ENCODE data around the gene TTYH2.

Gene TTYH2

GRCh38 chr17:74288785-74289184 lies 75.4 kb downstream of the TTYH2 start:
- no peak overlapping the region for H3K4me3 ChIP-seq (ENCODE audit: low read depth, low read length)
- no peak for DNase-seq (ENCODE audit: low read depth, low spot score)
- in situ Hi-C loops (cut with HindIII; ENCODE audit: low sequenced_read_pairs): no loop called here
- TF ChIP-seq CTCF (IDR thresholded peaks at IDR 0.05; ENCODE audit: low read depth, low read length): no peak

GRCh38 chr17:74289688-74290087 lies 76.3 kb downstream of the TTYH2 start:
- H3K4me3 ChIP-seq (ENCODE audit: low read depth, low read length): no peak overlapping the region
- no peak for TF ChIP-seq CTCF (IDR thresholded peaks at IDR 0.05; ENCODE audit: low read depth, low read length)
- in situ Hi-C loops (cut with HindIII; ENCODE audit: low sequenced_read_pairs): no loop called here
- no peak for DNase-seq (ENCODE audit: low read depth, low spot score)

GRCh38 chr17:74290340-74290739 lies 77.0 kb downstream of the TTYH2 start:
- in situ Hi-C loops (cut with HindIII; ENCODE audit: low sequenced_read_pairs): no loop called here
- H3K4me3 ChIP-seq (ENCODE audit: low read depth, low read length): no peak overlapping the region
- DNase-seq (ENCODE audit: low read depth, low spot score): no peak
- no peak for TF ChIP-seq CTCF (IDR thresholded peaks at IDR 0.05; ENCODE audit: low read depth, low read length)

- H3K4me3 ChIP-seq (ENCODE audit: low read depth, low read length): no peak overlapping the region
- DNase-seq (ENCODE audit: low read depth, low spot score): no peak
- in situ Hi-C loops (cut with HindIII; ENCODE audit: low sequenced_read_pairs): no loop called here
- TF ChIP-seq CTCF (IDR thresholded peaks at IDR 0.05; ENCODE audit: low read depth, low read length): no peak
These were observed 79.1 kb downstream of the TTYH2 start for GRCh38 chr17:74292495-74292894.

GRCh38 chr17:74295625-74296547 lies 82.5 kb downstream of the TTYH2 start:
- no peak for DNase-seq (ENCODE audit: low read depth, low spot score)
- no peak overlapping the region for H3K4me3 ChIP-seq (ENCODE audit: low read depth, low read length)
- TF ChIP-seq CTCF (IDR thresholded peaks at IDR 0.05; ENCODE audit: low read depth, low read length): no peak
- in situ Hi-C loops (cut with HindIII; ENCODE audit: low sequenced_read_pairs): no loop called here

- in situ Hi-C loops (cut with HindIII; ENCODE audit: low sequenced_read_pairs): no loop called here
- DNase-seq (ENCODE audit: low read depth, low spot score): peak; percentile 22
- peak; percentile 53 for TF ChIP-seq CTCF (IDR thresholded peaks at IDR 0.05; ENCODE audit: low read depth, low read length)
- H3K4me3 ChIP-seq (ENCODE audit: low read depth, low read length): no peak overlapping the region
These were observed 83.2 kb downstream of the TTYH2 start for GRCh38 chr17:74296548-74296936.

All from astrocyte of the spinal cord (primary cell).